ENCODE data around the gene MCU.
"Not testable (repeated sequence)": the region's sequence is repeated elsewhere in the genome, so short reads cannot be mapped to it uniquely, and the experiment has no call there.

The MCU gene

DNA sequence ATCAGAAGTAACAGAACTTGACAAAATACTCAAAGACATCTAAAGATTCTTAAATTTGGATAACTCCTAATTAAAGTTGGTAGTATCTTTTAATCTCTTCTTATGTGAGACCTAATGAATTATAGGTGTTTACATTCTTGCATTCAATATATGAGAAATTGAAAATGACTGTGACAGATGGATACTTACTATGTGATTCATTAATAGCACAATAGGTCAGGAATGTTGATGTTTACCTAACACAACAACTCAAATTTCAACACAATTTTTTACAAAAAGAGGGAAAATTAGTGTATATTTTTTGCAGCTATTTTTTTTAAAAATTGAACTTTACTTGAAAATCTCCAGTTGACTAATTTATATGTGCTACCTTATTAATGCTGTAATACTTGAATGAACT is 31.7 kb upstream of the MCU start:
- Histone ChIP-seq H3K27ac (no peak overlapping the region), H3K9me3 (no peaks in the 10 kb centered on the region), H3K4me1 (no peaks in the 10 kb centered on the region), H3K36me3 (no peaks in the 10 kb centered on the region), H3K4me3 (no peak overlapping the region), H3K27me3 (no peaks in the 10 kb centered on the region)
- TF ChIP-seq, protein P1, sequence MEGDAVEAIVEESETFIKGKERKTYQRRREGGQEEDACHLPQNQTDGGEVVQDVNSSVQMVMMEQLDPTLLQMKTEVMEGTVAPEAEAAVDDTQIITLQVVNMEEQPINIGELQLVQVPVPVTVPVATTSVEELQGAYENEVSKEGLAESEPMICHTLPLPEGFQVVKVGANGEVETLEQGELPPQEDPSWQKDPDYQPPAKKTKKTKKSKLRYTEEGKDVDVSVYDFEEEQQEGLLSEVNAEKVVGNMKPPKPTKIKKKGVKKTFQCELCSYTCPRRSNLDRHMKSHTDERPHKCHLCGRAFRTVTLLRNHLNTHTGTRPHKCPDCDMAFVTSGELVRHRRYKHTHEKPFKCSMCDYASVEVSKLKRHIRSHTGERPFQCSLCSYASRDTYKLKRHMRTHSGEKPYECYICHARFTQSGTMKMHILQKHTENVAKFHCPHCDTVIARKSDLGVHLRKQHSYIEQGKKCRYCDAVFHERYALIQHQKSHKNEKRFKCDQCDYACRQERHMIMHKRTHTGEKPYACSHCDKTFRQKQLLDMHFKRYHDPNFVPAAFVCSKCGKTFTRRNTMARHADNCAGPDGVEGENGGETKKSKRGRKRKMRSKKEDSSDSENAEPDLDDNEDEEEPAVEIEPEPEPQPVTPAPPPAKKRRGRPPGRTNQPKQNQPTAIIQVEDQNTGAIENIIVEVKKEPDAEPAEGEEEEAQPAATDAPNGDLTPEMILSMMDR (IDR thresholded peaks at IDR 0.05), result no peak
- intact Hi-C loops (cut with DNase I; ENCODE audit: low total_unique reads), result no loop called here
- no peak for DNase-seq

DNA sequence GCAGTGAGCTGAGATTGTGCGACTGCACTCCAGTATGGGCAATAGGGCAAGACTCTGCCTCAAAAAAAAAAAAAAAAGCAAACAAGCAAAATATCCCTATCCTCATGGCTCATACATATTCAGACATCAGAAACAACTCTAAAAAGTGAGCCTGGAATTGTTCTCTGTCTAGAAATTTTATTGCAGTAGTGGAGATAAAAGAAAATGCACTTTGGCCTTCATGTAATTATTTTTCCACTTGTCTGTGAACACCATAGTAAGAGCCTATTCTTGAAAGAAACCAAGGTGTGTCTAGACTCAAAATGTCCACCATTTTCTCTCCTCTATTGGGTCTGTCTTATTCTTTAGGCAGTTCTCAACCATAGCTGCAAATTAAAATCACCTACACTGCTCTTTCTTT is 30.5 kb upstream of the MCU start:
- H3K27ac ChIP-seq, result no peak overlapping the region
- H3K4me3 ChIP-seq, result no peak overlapping the region
- no peak for DNase-seq
- TF ChIP-seq, protein P1 (IDR thresholded peaks at IDR 0.05), result no peak
- no peaks in the 10 kb centered on the region for H3K36me3 ChIP-seq
- H3K4me1 ChIP-seq, result no peaks in the 10 kb centered on the region
- no peaks in the 10 kb centered on the region for H3K27me3 ChIP-seq
- intact Hi-C loops (cut with DNase I; ENCODE audit: low total_unique reads), result no loop called here
- no peaks in the 10 kb centered on the region for H3K9me3 ChIP-seq

DNA sequence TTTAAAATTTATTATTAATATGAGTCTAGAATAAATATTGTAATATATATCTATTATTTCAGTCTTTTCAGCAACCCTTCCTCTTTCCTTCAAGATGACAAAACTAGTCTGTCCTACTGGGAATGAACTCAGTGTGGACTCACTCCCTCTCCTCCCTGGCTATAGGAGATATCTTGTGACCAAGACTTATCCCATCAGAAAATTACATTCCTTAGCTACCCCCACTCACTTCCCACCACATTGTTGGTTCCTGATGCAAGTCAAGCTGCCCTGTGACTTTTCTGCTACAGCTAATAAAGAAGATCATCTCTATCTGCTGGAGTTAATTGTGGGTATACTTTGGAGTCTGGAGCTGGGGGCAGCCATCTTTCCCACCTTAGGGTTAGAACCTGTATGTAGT is 28.0 kb upstream of the MCU start:
- Histone ChIP-seq H3K4me3 (no peak overlapping the region), H3K9me3 (no peaks in the 10 kb centered on the region), H3K36me3 (no peaks in the 10 kb centered on the region), H3K27me3 (no peaks in the 10 kb centered on the region), H3K27ac (no peak overlapping the region), H3K4me1 (no peaks in the 10 kb centered on the region)
- TF ChIP-seq, protein P1 (IDR thresholded peaks at IDR 0.05), result no peak
- no peak for DNase-seq
- intact Hi-C loops (cut with DNase I; ENCODE audit: low total_unique reads), result no loop called here

DNA sequence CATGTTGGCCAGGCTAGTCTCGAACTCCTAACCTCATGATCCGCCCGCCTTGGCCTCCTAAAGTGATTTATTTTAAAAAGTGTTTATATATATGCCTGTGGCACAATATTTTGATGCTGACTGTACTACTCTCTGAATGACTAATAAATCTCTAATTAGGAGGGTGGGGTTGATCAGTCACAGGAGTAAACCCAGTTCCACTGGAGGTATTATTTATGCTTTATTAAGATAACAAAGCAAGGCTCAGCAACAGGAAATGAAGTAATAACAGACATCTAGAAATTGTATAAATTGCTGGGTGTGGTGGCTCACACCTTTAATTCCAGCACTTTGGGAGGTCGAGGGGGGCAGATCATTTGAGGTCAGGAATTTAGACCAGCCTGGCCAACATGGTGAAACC is 26.0 kb upstream of the MCU start:
- no peak for DNase-seq
- Histone ChIP-seq H3K27me3 (no peaks in the 10 kb centered on the region), H3K4me3 (no peak overlapping the region), H3K27ac (no peak overlapping the region), H3K9me3 (no peaks in the 10 kb centered on the region), H3K36me3 (no peaks in the 10 kb centered on the region), H3K4me1 (no peaks in the 10 kb centered on the region)
- intact Hi-C loops (cut with DNase I; ENCODE audit: low total_unique reads), result no loop called here
- TF ChIP-seq, protein P1 (IDR thresholded peaks at IDR 0.05), result no peak

DNA sequence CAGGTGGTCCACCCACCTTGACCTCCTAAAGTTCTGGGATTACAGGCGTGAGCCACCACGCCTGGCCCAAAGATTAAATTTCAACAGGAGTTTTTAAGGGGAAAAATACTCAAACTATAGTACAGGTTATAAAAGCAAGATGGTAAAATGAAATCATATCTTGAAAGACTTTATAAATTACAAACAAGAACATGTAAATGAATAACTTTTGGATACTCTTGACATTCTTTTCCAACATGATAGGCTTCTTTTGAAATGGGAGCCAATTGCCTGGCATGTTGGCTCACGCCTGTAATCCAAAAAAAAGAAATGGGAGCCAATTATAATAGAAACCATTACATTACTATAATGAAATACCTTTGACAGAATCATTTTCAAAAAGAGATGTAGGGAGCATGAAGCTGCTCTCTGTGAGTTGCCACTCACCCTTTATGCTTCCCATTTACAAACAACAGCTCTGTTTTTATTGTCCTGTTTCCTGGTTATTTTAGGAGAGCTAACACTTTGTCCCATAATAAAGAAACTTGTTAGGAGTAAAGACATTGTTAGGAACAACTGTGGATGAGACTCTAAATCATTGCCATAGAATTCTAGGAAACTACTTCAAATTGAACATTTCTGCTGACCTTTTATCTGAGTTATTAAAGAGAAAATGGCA is 24.6 kb upstream of the MCU start:
- Histone ChIP-seq H3K27ac (no peak overlapping the region), H3K4me3 (no peak overlapping the region), H3K27me3 (no peaks in the 10 kb centered on the region), H3K4me1 (no peaks in the 10 kb centered on the region), H3K9me3 (no peaks in the 10 kb centered on the region), H3K36me3 (no peaks in the 10 kb centered on the region)
- TF ChIP-seq, protein P1 (IDR thresholded peaks at IDR 0.05), result no peak
- intact Hi-C loops (cut with DNase I; ENCODE audit: low total_unique reads), result no loop called here
- DNase-seq, result no peak

DNA sequence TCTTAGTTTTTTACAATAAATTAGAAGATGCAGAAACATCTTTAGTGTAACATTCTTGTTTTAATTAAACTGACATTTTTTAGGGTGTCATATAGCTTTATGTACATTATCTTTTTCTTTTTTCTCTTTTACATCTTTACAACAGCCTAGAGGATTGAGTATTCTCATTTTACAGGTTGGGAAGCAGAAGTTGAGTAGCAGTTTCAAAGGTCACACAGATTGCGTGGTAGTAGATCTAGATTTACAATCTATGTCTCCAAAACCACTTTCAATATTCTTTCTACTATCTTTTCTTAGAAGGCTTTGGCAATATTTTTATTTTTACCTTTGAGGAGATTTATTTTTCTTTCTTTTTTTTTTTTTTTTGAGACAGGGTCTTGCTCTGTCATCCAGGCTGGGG is 18.7 kb upstream of the MCU start:
- no peaks in the 10 kb centered on the region for H3K4me1 ChIP-seq
- no peak for DNase-seq
- intact Hi-C loops (cut with DNase I; ENCODE audit: low total_unique reads), result no loop called here
- H3K27me3 ChIP-seq, result no peaks in the 10 kb centered on the region
- no peak overlapping the region for H3K4me3 ChIP-seq
- no peaks in the 10 kb centered on the region for H3K9me3 ChIP-seq
- no peak overlapping the region for H3K27ac ChIP-seq
- TF ChIP-seq, protein P1 (IDR thresholded peaks at IDR 0.05), result no peak
- H3K36me3 ChIP-seq, result no peaks in the 10 kb centered on the region

DNA sequence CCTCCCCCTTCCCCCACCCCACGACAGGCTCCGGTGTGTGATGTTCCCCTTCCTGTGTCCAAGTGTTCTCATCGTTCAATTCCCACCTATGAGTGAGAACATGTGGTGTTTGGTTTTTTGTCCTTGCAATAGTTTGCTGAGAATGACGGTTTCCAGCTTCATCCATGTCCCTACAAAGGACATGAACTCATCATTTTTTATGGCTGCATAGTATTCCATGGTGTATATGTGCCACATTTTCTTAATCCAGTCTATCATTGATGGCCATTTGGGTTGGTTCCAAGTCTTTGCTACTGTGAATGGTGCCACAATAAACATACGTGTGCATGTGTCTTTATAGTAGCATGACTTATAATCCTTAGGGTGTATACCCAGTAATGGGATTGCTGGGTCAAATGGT is 17.8 kb upstream of the MCU start:
- intact Hi-C loops (cut with DNase I; ENCODE audit: low total_unique reads); H3K36me3 ChIP-seq; H3K27ac ChIP-seq; H3K4me3 ChIP-seq; H3K27me3 ChIP-seq; H3K9me3 ChIP-seq; DNase-seq; H3K4me1 ChIP-seq: not testable (repeated sequence)
